BLaER1 (cell line): ENCODE results near the gene KCNK2.

ENCODE experiments used
- H3K27ac ChIP-seq: shearing (Covaris generic); formaldehyde crosslinking; 2 replicates; pipeline ENCODE4 v1.8.1; 2022
- H3K27me3 ChIP-seq: shearing (Covaris generic); formaldehyde crosslinking; 2 replicates; pipeline ENCODE4 v1.8.1; 2022
- H3K36me3 ChIP-seq: shearing (Covaris generic); formaldehyde crosslinking; 2 replicates; pipeline ENCODE4 v1.8.1; 2022
- H3K4me1 ChIP-seq: shearing (Covaris generic); formaldehyde crosslinking; 2 replicates; pipeline ENCODE4 v1.8.1; 2022
- H3K4me2 ChIP-seq: shearing (Covaris generic); formaldehyde crosslinking; 2 replicates; pipeline ENCODE4 v1.8.1; 2022
- H3K4me3 ChIP-seq: shearing (Covaris generic); formaldehyde crosslinking; 2 replicates; pipeline ENCODE4 v1.8.1; 2022
- H3K9ac ChIP-seq: shearing (Covaris generic); formaldehyde crosslinking; 2 replicates; pipeline ENCODE4 v1.8.1; 2022
- H3K9me3 ChIP-seq: shearing (Covaris generic); formaldehyde crosslinking; 2 replicates; pipeline ENCODE4 v1.8.1; 2022
- H4K20me1 ChIP-seq: shearing (Covaris generic); formaldehyde crosslinking; 2 replicates; pipeline ENCODE4 v1.8.1; 2022
- Cebpa-rat ChIP-seq: shearing (Covaris generic); IDR thresholded peaks from 2 replicates; pipeline ENCODE4 v1.8.1; 2022

The KCNK2 gene

DNA sequence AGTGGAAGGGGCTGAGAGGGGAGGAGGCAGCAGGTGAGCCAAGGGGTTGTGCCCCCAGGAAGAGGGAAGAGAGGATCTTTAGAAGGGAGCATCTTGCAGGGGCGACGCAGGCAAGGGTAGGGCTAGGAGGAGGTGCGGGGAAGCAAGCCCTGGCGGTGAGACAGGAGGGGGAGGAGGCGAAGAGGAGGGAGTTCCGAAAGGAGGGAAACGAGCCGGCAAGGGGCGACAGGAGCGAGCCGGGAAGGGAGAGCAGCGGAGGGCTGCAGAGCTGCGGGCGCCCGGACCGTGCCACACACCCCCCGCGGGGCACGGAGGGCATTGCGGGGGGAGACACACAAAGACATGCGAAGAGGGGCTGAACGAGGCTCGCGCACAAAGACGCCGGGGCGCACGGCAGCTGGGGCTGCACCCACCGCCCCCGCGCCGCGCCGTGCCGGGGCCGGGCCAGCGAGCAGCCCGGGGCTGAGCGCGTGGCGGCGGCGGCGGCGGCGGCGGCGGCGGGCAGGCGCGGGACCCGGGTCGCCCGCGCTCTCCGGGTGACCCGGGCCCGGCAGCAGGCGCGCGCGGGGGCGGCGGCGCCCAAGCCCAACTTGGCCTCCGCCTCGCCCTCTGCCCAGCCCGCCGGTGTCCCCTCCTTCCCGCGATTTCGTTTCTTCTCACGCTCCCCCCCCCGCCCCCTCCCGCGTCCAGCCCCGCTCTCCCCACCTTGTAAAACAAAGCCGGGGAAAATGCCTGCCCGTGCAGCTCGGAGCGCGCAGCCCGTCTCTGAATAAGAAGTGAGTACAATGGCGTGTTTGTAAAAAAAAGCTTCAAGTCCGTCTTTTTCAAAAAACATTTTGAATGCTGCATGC is at the start of gene KCNK2:
TSS of gene KCNK2 (plus strand) at position 206 of the 851 bp plus-strand sequence. CDS start 649 bp downstream, outside the sequence.
- Histone ChIP-seq H3K4me2 (no peak within 1 kb of the TSS), H3K9me3 (peaks cover 18% of the 10 kb centered on the region), H3K9ac (no peak within 1 kb of the TSS), H3K4me1 (no peaks in the 10 kb centered on the region), H3K4me3 (no peak within 1 kb of the TSS), H3K27ac (no peak within 1 kb of the TSS), H3K27me3 (no peaks in the 10 kb centered on the region), H4K20me1 (no peaks in the 10 kb centered on the region), H3K36me3 (no peaks in the 10 kb centered on the region)
- TF ChIP-seq Cebpa-rat: no peak

DNA sequence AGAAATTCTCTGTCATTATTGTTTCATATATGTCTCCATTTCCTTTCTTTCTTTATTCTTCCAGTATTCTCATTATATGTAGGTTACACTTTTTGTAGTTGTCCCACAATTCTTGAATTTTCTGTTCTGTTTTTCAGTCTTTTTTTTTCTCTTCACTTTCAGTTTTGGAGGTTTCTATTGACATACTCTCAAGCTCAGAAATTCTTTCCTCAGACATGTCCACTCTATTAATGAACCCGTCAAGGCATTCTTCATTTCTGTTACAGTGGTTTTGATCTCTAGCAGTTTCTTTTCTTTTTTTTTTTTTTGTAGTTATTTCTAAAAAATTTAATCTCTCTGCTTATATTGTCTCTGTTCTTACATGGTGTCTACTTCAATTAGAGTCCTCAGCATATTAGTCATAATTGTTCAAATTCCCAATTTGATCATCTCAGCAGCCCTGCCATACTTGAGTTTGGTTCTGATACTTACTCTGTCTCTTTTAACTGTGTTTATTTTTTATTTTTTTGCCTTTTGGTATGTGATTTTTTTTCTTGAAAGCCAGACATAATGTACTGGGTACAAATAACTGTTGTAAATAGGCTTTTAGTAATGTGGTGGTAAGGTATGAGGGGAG is 49.5 kb upstream of the KCNK2 start:
- no peak overlapping the region for H3K4me2 ChIP-seq
- no peak overlapping the region for H3K9ac ChIP-seq
- H3K27me3 ChIP-seq: no peaks in the 10 kb centered on the region
- TF ChIP-seq Cebpa-rat: no peak
- H3K4me3 ChIP-seq: no peak overlapping the region
- H3K9me3 ChIP-seq: no peaks in the 10 kb centered on the region
- no peaks in the 10 kb centered on the region for H4K20me1 ChIP-seq
- no peaks in the 10 kb centered on the region for H3K36me3 ChIP-seq
- H3K4me1 ChIP-seq: no peaks in the 10 kb centered on the region
- no peak overlapping the region for H3K27ac ChIP-seq

- H3K4me3 ChIP-seq: no peak overlapping the region
- H3K27me3 ChIP-seq: no peaks in the 10 kb centered on the region
- no peak overlapping the region for H3K27ac ChIP-seq
- no peaks in the 10 kb centered on the region for H3K4me1 ChIP-seq
- no peak overlapping the region for H3K4me2 ChIP-seq
- H3K9ac ChIP-seq: no peak overlapping the region
- TF ChIP-seq Cebpa-rat: no peak
- no peaks in the 10 kb centered on the region for H4K20me1 ChIP-seq
- no peaks in the 10 kb centered on the region for H3K36me3 ChIP-seq
- no peaks in the 10 kb centered on the region for H3K9me3 ChIP-seq
These were observed 42.3 kb upstream of the KCNK2 start for GRCh38 chr1:215040190-215040589.

GRCh38 chr1:215043401-215043800 is 39.1 kb upstream of the KCNK2 start:
- Histone ChIP-seq H3K4me2 (no peak overlapping the region), H3K9me3 (no peaks in the 10 kb centered on the region), H3K27ac (no peak overlapping the region), H3K36me3 (no peaks in the 10 kb centered on the region), H3K4me1 (no peaks in the 10 kb centered on the region), H4K20me1 (no peaks in the 10 kb centered on the region), H3K27me3 (no peaks in the 10 kb centered on the region), H3K4me3 (no peak overlapping the region), H3K9ac (no peak overlapping the region)
- no peak for TF ChIP-seq Cebpa-rat

GRCh38 chr1:215044151-215044550 is 38.4 kb upstream of the KCNK2 start:
- H3K27ac ChIP-seq: no peak overlapping the region
- no peaks in the 10 kb centered on the region for H4K20me1 ChIP-seq
- no peaks in the 10 kb centered on the region for H3K9me3 ChIP-seq
- H3K27me3 ChIP-seq: no peaks in the 10 kb centered on the region
- no peak overlapping the region for H3K9ac ChIP-seq
- no peaks in the 10 kb centered on the region for H3K36me3 ChIP-seq
- no peaks in the 10 kb centered on the region for H3K4me1 ChIP-seq
- H3K4me3 ChIP-seq: no peak overlapping the region
- no peak for TF ChIP-seq Cebpa-rat
- no peak overlapping the region for H3K4me2 ChIP-seq

GRCh38 chr1:215045698-215046308 is 36.7 kb upstream of the KCNK2 start:
- H3K4me3 ChIP-seq: no peak overlapping the region
- no peak overlapping the region for H3K9ac ChIP-seq
- H3K36me3 ChIP-seq: no peaks in the 10 kb centered on the region
- H3K27me3 ChIP-seq: no peaks in the 10 kb centered on the region
- TF ChIP-seq Cebpa-rat: no peak
- no peaks in the 10 kb centered on the region for H4K20me1 ChIP-seq
- H3K4me1 ChIP-seq: no peaks in the 10 kb centered on the region
- no peaks in the 10 kb centered on the region for H3K9me3 ChIP-seq
- no peak overlapping the region for H3K4me2 ChIP-seq
- no peak overlapping the region for H3K27ac ChIP-seq

GRCh38 chr1:215052256-215053015 is 30.1 kb upstream of the KCNK2 start:
- no peaks in the 10 kb centered on the region for H3K9me3 ChIP-seq
- H3K9ac ChIP-seq: no peak overlapping the region
- no peaks in the 10 kb centered on the region for H3K4me1 ChIP-seq
- H3K36me3 ChIP-seq: no peaks in the 10 kb centered on the region
- no peaks in the 10 kb centered on the region for H3K27me3 ChIP-seq
- no peak overlapping the region for H3K27ac ChIP-seq
- no peaks in the 10 kb centered on the region for H4K20me1 ChIP-seq
- no peak overlapping the region for H3K4me2 ChIP-seq
- TF ChIP-seq Cebpa-rat: no peak
- no peak overlapping the region for H3K4me3 ChIP-seq

DNA sequence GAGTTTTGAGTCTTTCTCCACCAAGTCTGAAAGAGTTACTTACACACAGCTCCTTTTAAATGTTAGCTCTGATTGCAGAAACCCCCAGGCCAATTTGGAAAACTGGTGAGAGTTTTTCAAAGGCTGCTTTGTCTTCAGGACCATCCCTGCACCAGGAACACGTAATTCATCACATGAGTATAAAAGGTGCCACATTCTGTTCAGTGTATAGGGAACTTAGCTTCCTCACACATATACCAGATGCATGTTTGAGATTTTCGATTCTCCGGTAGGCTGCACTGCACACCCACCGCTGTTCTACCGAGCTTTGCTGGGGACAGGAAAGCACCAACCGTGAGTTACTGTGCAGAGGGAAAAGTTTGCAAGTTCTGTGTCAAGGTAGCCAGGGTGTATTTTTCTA is 28.3 kb upstream of the KCNK2 start:
- no peaks in the 10 kb centered on the region for H3K4me1 ChIP-seq
- H3K9me3 ChIP-seq: no peaks in the 10 kb centered on the region
- H4K20me1 ChIP-seq: no peaks in the 10 kb centered on the region
- H3K9ac ChIP-seq: no peak overlapping the region
- H3K4me2 ChIP-seq: no peak overlapping the region
- H3K4me3 ChIP-seq: no peak overlapping the region
- H3K27me3 ChIP-seq: no peaks in the 10 kb centered on the region
- H3K27ac ChIP-seq: no peak overlapping the region
- TF ChIP-seq Cebpa-rat: no peak
- no peaks in the 10 kb centered on the region for H3K36me3 ChIP-seq

- H3K4me3 ChIP-seq: no peak overlapping the region
- no peaks in the 10 kb centered on the region for H3K4me1 ChIP-seq
- H3K9ac ChIP-seq: no peak overlapping the region
- H3K27me3 ChIP-seq: no peaks in the 10 kb centered on the region
- H3K36me3 ChIP-seq: no peaks in the 10 kb centered on the region
- TF ChIP-seq Cebpa-rat: no peak
- no peaks in the 10 kb centered on the region for H4K20me1 ChIP-seq
- H3K4me2 ChIP-seq: no peak overlapping the region
- no peak overlapping the region for H3K27ac ChIP-seq
- no peaks in the 10 kb centered on the region for H3K9me3 ChIP-seq
These were observed 27.1 kb upstream of the KCNK2 start for GRCh38 chr1:215055281-215055935.
